Measurements from ENCODE around the gene TEX2.
"Not testable (repeated sequence)": the region's sequence is repeated elsewhere in the genome, so short reads cannot be mapped to it uniquely, and the experiment has no call there.

Gene TEX2

DNA sequence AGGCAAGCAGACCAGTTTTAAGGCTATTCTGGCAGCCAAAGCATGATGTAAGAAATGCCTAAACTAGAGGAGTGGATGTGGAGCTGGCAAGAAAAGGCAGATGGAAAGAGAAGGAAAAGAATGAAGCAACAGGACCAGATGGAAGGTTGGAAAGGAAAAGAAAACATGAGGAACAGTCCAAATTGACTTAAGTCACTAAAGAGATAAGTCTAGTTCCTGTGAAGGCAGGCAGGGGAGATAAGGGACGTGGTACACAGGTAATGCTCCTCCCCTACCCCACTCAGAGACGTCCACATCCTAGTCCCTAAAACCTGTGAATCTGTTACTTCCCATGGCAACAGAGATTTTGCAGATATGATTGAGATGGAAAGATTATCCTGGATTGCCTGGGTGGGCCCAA lies 43.5 kb downstream of the TEX2 start:
- no peak overlapping the region for H3K27ac ChIP-seq (ENCODE audit: low read length)
- H3K9me3 ChIP-seq (ENCODE audit: control insufficient read depth in 1 of 2, low read length in 2 of 2), result no peaks in the 10 kb centered on the region
- H3K4me3 ChIP-seq (ENCODE audit: low read depth in 1 of 2, low read length in 2 of 2), result no peak overlapping the region
- H3K27me3 ChIP-seq (ENCODE audit: low read depth, low read length), result no peaks in the 10 kb centered on the region
- peaks cover 0 to 6% of the 10 kb centered on the region in 2 donors for H3K4me1 ChIP-seq (ENCODE audit: control insufficient read depth in 1 of 2, insufficient read depth in 2 of 2, low read length in 2 of 2)
- H3K36me3 ChIP-seq (ENCODE audit: control insufficient read depth in 1 of 2, insufficient read depth in 2 of 2, low read length in 2 of 2), result no peaks in the 10 kb centered on the region

DNA sequence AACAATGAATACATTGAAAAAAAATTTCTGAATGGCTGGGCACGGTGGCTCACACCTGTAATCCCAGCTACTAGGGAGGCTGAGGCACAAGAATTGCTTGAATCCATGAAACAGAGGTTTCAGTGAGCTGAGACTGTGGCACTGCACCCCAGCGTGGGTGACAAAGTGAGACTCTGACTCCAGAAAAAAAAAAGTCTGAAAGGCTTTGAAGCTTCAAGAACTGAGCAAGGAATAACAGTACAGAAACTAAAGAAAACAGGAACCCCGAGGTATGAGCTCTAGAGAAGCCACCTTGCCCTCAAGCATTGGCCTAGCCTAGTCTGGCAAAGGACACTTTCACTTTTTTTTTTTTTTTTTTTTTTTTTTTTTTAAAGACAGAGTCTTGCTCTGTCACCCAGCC lies 45.0 kb downstream of the TEX2 start:
- no peaks in the 10 kb centered on the region for H3K27me3 ChIP-seq (ENCODE audit: low read depth, low read length)
- no peaks in the 10 kb centered on the region for H3K9me3 ChIP-seq (ENCODE audit: control insufficient read depth in 1 of 2, low read length in 2 of 2)
- peaks cover 0 to 6% of the 10 kb centered on the region in 2 donors for H3K4me1 ChIP-seq (ENCODE audit: control insufficient read depth in 1 of 2, insufficient read depth in 2 of 2, low read length in 2 of 2)
- H3K27ac ChIP-seq (ENCODE audit: low read length), result no peak overlapping the region
- peaks cover 0 to 7% of the 10 kb centered on the region in 2 donors for H3K36me3 ChIP-seq (ENCODE audit: control insufficient read depth in 1 of 2, insufficient read depth in 2 of 2, low read length in 2 of 2)
- H3K4me3 ChIP-seq (ENCODE audit: low read depth in 1 of 2, low read length in 2 of 2), result no peak overlapping the region

DNA sequence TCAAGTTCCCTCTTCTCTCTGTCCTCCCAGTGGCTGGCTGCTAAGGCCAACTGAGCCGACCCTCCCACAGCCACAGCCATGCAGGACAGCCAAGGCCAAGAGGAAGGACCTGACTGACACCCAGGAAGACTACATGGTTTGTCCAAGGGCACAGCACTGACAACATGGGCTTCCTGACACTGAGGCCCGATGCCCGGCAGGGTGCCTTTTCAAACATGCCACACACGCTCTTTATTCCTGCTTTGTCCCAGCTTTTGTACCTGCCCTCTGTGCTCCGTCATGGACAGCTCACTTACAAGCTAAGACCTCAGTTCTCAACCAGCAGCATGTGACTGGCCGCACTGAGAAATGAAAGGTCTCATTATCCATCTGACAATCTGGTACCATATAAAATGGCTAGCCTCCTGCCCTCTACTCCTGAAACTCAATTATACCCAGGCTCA lies 45.8 kb downstream of the TEX2 start:
- Histone ChIP-seq H3K4me1 (ENCODE audit: control insufficient read depth in 1 of 2, insufficient read depth in 2 of 2, low read length in 2 of 2) (peaks cover 0 to 13% of the 10 kb centered on the region in 2 donors), H3K27me3 (ENCODE audit: low read depth, low read length) (no peaks in the 10 kb centered on the region), H3K27ac (ENCODE audit: low read length) (no peak overlapping the region), H3K9me3 (ENCODE audit: control insufficient read depth in 1 of 2, low read length in 2 of 2) (no peaks in the 10 kb centered on the region), H3K36me3 (ENCODE audit: control insufficient read depth in 1 of 2, insufficient read depth in 2 of 2, low read length in 2 of 2) (peaks cover 0 to 9% of the 10 kb centered on the region in 2 donors), H3K4me3 (ENCODE audit: low read depth in 1 of 2, low read length in 2 of 2) (no peak overlapping the region)

DNA sequence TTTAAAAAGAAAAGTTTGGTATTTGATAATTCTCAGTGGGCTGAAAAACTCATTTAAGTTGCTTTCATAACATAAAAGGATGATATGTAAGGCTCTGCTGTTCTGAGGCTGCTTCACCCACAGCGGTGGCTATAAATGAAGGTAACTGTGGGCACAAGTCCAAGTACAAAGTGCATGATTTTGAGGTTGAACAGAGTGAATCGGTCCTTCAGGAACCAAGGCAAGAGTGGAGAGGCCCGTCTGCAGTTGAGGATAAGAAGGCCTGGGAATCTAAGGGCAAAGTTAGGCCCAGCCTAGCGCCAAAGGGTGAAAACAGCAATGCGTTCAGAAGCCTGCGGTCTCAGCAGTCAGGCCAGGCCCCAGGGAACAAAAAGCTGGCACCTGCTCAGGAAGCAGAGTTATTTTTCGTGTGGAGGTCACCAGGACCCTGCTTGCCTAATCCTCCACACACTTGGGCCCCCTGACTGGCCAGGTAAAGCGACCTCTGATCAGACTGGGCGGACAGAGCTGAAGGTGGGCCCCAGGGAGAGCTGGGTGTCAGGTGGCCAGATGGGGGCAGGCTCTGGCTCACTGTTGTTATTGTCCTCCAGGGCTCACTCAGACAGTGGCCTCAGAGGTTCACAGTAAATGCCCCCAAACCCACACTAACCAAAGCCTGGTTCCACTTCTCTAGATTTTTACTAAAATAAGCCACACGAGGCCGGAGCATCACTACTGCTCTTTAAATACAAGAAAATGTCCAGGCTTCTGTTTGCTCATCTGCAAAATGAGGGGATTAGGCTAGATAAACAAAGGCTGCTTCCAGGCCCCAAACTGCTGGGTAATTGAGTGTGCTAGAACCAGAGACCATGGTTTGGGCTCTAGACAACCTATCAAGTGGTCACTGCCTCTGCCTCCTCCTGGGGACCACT lies 46.5 kb downstream of the TEX2 start:
- H3K9me3 ChIP-seq (ENCODE audit: control insufficient read depth in 1 of 2, low read length in 2 of 2), result no peaks in the 10 kb centered on the region
- H3K27ac ChIP-seq (ENCODE audit: low read length), result peak overlapping the region; percentile 30
- H3K27me3 ChIP-seq (ENCODE audit: low read depth, low read length), result no peaks in the 10 kb centered on the region
- peaks cover 0 to 17% of the 10 kb centered on the region in 2 donors for H3K4me1 ChIP-seq (ENCODE audit: control insufficient read depth in 1 of 2, insufficient read depth in 2 of 2, low read length in 2 of 2)
- no peak overlapping the region for H3K4me3 ChIP-seq (ENCODE audit: low read depth in 1 of 2, low read length in 2 of 2)
- peaks cover 0 to 14% of the 10 kb centered on the region in 2 donors for H3K36me3 ChIP-seq (ENCODE audit: control insufficient read depth in 1 of 2, insufficient read depth in 2 of 2, low read length in 2 of 2)

DNA sequence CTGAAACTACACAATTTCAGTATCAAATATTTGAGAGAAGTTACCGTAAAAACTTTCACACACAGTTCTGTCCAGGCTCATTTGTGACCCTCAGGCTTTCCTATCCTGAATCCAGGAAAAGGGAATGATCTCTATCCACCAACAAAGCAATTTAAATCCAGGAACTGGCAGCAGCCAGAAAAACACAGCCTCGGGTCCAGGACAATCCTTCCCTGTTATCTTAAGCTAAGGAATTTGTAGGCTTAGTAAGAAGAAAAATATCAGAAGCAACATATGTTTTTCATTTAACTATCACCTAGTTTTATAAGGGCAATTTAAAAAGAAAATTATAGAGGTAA lies 47.1 kb downstream of the TEX2 start:
- peaks cover 0 to 17% of the 10 kb centered on the region in 2 donors for H3K4me1 ChIP-seq (ENCODE audit: control insufficient read depth in 1 of 2, insufficient read depth in 2 of 2, low read length in 2 of 2)
- H3K9me3 ChIP-seq (ENCODE audit: control insufficient read depth in 1 of 2, low read length in 2 of 2), result no peaks in the 10 kb centered on the region
- H3K27me3 ChIP-seq (ENCODE audit: low read depth, low read length), result no peaks in the 10 kb centered on the region
- peaks cover 0 to 14% of the 10 kb centered on the region in 2 donors for H3K36me3 ChIP-seq (ENCODE audit: control insufficient read depth in 1 of 2, insufficient read depth in 2 of 2, low read length in 2 of 2)
- no peak overlapping the region for H3K27ac ChIP-seq (ENCODE audit: low read length)
- H3K4me3 ChIP-seq (ENCODE audit: low read depth in 1 of 2, low read length in 2 of 2), result no peak overlapping the region

DNA sequence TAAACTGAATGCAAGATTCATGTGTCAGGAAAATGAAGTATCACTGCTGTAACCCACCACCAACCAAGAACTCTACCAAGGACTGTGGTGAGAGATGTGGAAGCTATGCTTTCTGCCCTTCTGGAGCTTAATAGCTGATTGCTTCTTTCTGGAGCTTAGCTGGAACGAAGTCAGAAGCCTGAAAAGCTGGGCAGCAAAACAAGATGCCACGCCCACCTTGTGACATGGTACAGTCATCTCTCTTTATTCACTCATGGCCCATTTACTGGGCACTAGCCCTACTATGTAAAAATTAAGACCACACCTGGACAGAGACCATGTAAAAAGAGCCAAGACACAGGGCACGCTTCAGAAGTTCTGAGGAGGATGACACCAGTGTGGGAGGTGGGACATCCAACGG lies 48.1 kb downstream of the TEX2 start:
- no peak overlapping the region for H3K27ac ChIP-seq (ENCODE audit: low read length)
- peaks cover 0 to 14% of the 10 kb centered on the region in 2 donors for H3K36me3 ChIP-seq (ENCODE audit: control insufficient read depth in 1 of 2, insufficient read depth in 2 of 2, low read length in 2 of 2)
- H3K4me1 ChIP-seq (ENCODE audit: control insufficient read depth in 1 of 2, insufficient read depth in 2 of 2, low read length in 2 of 2), result peaks cover 0 to 17% of the 10 kb centered on the region in 2 donors
- no peaks in the 10 kb centered on the region for H3K9me3 ChIP-seq (ENCODE audit: control insufficient read depth in 1 of 2, low read length in 2 of 2)
- no peaks in the 10 kb centered on the region for H3K27me3 ChIP-seq (ENCODE audit: low read depth, low read length)
- no peak overlapping the region for H3K4me3 ChIP-seq (ENCODE audit: low read depth in 1 of 2, low read length in 2 of 2)

DNA sequence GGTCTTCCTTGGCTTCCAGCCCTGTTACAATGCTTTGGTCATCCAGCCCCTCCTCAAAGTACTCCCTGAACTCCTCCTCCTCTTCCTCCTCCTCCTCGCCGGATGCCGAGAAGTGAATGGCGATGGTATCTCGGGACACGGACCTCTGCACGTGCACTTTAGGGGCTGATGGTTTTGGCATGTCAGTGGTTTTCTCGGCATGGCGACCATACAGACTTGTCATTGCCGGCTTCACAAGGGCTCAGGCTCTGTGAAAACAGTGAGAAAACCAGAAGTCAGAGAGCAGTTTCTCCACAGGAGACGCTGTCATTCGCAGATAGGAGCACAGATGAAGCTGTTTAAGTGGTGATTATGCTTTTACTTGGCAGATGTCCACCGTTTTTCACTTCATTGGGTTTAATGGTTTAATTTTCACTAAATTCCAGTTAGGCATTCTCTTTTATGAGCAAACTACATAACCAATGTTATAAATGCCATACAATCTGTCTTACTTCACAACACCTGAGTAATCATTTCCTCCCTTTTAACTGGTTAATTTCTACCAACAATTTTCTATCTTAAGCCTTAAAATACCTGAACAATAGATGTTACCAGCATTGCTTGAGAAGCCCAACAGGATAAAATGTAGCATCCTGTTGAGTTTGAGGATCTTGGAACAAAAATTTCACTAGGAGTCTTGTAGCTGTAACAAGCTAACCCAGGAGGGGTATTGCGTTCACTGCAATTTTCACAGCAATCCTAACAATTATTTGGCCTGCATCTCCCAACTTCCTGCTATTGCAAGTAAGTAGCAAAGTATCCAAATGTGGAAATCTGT lies 48.9 kb downstream of the TEX2 start:
- Histone ChIP-seq H3K4me3 (ENCODE audit: low read depth in 1 of 2, low read length in 2 of 2) (no peak overlapping the region), H3K27ac (ENCODE audit: low read length) (no peak overlapping the region), H3K36me3 (ENCODE audit: control insufficient read depth in 1 of 2, insufficient read depth in 2 of 2, low read length in 2 of 2) (peaks cover 0 to 14% of the 10 kb centered on the region in 2 donors), H3K27me3 (ENCODE audit: low read depth, low read length) (no peaks in the 10 kb centered on the region), H3K4me1 (ENCODE audit: control insufficient read depth in 1 of 2, insufficient read depth in 2 of 2, low read length in 2 of 2) (peaks cover 0 to 17% of the 10 kb centered on the region in 2 donors), H3K9me3 (ENCODE audit: control insufficient read depth in 1 of 2, low read length in 2 of 2) (no peaks in the 10 kb centered on the region)

DNA sequence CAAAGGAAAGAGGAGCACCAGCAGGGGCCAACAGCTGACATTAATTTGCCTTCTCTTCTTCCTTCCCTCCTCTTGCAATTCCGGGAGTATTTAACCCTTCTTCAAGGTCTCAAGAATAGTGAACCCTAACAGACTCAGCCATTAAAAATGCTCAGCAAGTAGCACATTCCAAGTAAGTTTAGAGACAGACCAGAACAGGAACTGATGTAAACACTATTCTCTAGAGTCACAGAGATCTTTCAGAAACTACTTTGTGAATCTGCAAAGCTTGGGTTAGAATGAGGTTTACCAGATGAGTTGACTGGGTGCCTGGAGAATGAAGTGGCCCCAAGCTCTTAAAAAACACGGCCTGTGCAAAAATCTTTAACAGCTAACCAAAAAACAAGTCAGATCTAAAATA lies 50.9 kb downstream of the TEX2 start:
- Histone ChIP-seq H3K9me3 (ENCODE audit: control insufficient read depth in 1 of 2, low read length in 2 of 2) (no peaks in the 10 kb centered on the region), H3K4me1 (ENCODE audit: control insufficient read depth in 1 of 2, insufficient read depth in 2 of 2, low read length in 2 of 2) (peaks cover 0 to 17% of the 10 kb centered on the region in 2 donors), H3K27ac (ENCODE audit: low read length) (no peak overlapping the region), H3K36me3 (ENCODE audit: control insufficient read depth in 1 of 2, insufficient read depth in 2 of 2, low read length in 2 of 2) (peaks cover 0 to 14% of the 10 kb centered on the region in 2 donors), H3K4me3 (ENCODE audit: low read depth in 1 of 2, low read length in 2 of 2) (no peak overlapping the region), H3K27me3 (ENCODE audit: low read depth, low read length) (no peaks in the 10 kb centered on the region)

DNA sequence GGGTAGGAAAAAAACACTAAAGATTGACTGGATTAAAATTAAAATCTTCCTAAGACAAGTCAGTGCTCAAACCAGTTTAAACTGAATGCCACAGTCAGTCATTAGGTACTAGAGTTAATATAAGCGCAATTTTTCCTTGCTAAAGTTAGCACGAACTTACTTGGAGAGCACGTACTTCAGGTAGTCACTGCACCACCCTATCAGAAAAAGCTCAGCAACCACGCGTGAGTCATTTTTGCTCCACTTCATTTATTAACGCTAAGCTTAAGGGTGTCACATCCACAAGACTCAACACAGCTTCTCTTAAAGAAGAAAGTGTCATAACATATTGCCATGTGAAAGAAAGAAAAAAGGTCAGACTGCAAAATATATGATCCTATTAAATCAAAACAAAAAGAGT lies 53.1 kb downstream of the TEX2 start:
- Histone ChIP-seq H3K4me3 (ENCODE audit: low read depth in 1 of 2, low read length in 2 of 2) (no peak overlapping the region), H3K27me3 (ENCODE audit: low read depth, low read length) (no peaks in the 10 kb centered on the region), H3K36me3 (ENCODE audit: control insufficient read depth in 1 of 2, insufficient read depth in 2 of 2, low read length in 2 of 2) (peaks cover 0 to 14% of the 10 kb centered on the region in 2 donors), H3K4me1 (ENCODE audit: control insufficient read depth in 1 of 2, insufficient read depth in 2 of 2, low read length in 2 of 2) (peaks cover 0 to 11% of the 10 kb centered on the region in 2 donors), H3K9me3 (ENCODE audit: control insufficient read depth in 1 of 2, low read length in 2 of 2) (no peaks in the 10 kb centered on the region), H3K27ac (ENCODE audit: low read length) (no peak overlapping the region)

DNA sequence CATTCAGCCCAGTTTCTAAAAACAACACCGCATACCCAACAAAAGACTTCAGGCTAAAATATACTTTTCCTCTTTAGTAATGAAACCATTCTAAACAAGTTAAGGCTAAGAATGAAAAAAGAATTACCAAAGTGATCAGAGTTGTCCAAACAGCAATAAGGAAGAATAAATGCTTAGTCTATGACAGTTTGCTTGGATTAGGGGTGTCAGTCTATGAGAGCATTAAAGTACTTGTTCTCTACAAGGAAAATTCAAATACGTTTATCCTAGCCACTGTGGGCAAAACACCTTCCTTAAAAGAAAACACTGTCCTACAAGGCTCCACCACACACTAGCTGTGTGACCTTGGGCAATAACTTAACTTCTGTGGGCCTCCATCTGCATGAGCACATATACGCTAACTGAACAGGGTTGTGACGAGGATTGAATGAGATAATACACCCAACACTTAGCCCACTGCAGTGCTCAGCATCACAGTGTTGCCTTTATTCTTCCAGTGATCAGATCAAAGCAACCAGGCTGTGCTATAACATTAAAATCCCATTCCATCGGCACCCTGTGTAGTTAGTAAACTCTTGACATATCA lies 53.6 kb downstream of the TEX2 start:
- Histone ChIP-seq H3K9me3 (ENCODE audit: control insufficient read depth in 1 of 2, low read length in 2 of 2) (no peaks in the 10 kb centered on the region), H3K4me1 (ENCODE audit: control insufficient read depth in 1 of 2, insufficient read depth in 2 of 2, low read length in 2 of 2) (peaks cover 0 to 11% of the 10 kb centered on the region in 2 donors), H3K36me3 (ENCODE audit: control insufficient read depth in 1 of 2, insufficient read depth in 2 of 2, low read length in 2 of 2) (peaks cover 0 to 14% of the 10 kb centered on the region in 2 donors), H3K27ac (ENCODE audit: low read length) (no peak overlapping the region), H3K4me3 (ENCODE audit: low read depth in 1 of 2, low read length in 2 of 2) (no peak overlapping the region), H3K27me3 (ENCODE audit: low read depth, low read length) (no peaks in the 10 kb centered on the region)

DNA sequence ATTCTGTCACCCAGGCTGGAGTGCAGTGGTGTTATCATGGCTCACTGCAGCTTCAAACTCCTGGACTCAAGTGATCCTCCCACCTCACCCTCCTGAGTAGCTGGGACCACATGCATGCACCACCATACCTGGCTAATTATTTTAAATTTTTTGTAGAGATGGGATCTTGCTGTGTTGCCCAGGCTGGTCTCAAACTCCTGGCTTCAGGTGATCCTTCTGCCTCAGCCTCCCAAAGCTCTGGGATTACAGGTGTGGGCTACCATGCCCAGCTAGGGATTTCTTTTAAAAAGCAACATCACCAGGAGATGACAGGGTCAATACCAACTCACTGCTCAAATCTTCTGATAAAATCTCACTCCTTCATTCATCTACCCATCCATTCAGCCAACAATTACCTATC lies 54.4 kb downstream of the TEX2 start:
- Histone ChIP-seq H3K36me3 (ENCODE audit: control insufficient read depth in 1 of 2, insufficient read depth in 2 of 2, low read length in 2 of 2) (peaks cover 0 to 13% of the 10 kb centered on the region in 2 donors), H3K4me1 (ENCODE audit: control insufficient read depth in 1 of 2, insufficient read depth in 2 of 2, low read length in 2 of 2) (peaks cover 0 to 11% of the 10 kb centered on the region in 2 donors)
- not testable (repeated sequence) for H3K27me3 ChIP-seq (ENCODE audit: low read depth, low read length); H3K27ac ChIP-seq (ENCODE audit: low read length); H3K4me3 ChIP-seq (ENCODE audit: low read depth in 1 of 2, low read length in 2 of 2); H3K9me3 ChIP-seq (ENCODE audit: control insufficient read depth in 1 of 2, low read length in 2 of 2)
